Esophagus (tissue), 2 donors: Measurements from ENCODE around the gene PIAS4. TPM values are rescaled to one million over a fixed set of nuclear protein-coding genes. Genes with fewer than 3 reads are reported as not detected.

Experiments used
- H3K27ac ChIP-seq, 2 donors: one replicate each; pipeline ENCODE4 v1.5.1; 2013; ENCODE audit warnings: low read depth in 2 of 2, mild to moderate bottlenecking in 2 of 2, inconsistent platforms in 1 of 2, low read length in 1 of 2, moderate library complexity in 1 of 2
- H3K27me3 ChIP-seq, 2 donors: one replicate each; pipeline ENCODE4 v1.6.1; 2013; ENCODE audit warnings: low read length in 2 of 2, control low read depth in 1 of 2, mild to moderate bottlenecking in 1 of 2; ENCODE audit not compliant: insufficient read depth in 2 of 2, control insufficient read depth in 1 of 2
- H3K36me3 ChIP-seq, 2 donors: one replicate each; pipeline ENCODE4 v1.6.1; 2013; ENCODE audit warnings: low read length in 1 of 2; ENCODE audit not compliant: control insufficient read depth in 2 of 2, insufficient read depth in 2 of 2
- H3K4me1 ChIP-seq, 2 donors: one replicate each; pipeline ENCODE4 v1.6.1; 2013; ENCODE audit warnings: low read length in 1 of 2; ENCODE audit not compliant: control insufficient read depth in 2 of 2, insufficient read depth in 2 of 2
- H3K4me3 ChIP-seq, 2 donors: one replicate each; pipeline ENCODE4 v1.5.1; 2013; ENCODE audit warnings: low read length in 2 of 2, mild to moderate bottlenecking in 2 of 2, low read depth in 1 of 2, moderate library complexity in 1 of 2
- H3K9me3 ChIP-seq, 2 donors: one replicate each; pipeline ENCODE4 v1.6.1; 2013; ENCODE audit warnings: mild to moderate bottlenecking in 2 of 2, low read depth in 1 of 2, low read length in 1 of 2, moderate library complexity in 1 of 2; ENCODE audit not compliant: control insufficient read depth in 2 of 2, insufficient read depth in 1 of 2
- WGBS, 2 donors: extraction: QIAGEN DNeasy Blood & Tissue Kit; methylation state at CpG; one replicate each; pipeline ENCODE4 v1.1.7; 2013; 5-methylcytosine and 5-hydroxymethylcytosine counted together
- polyA plus RNA-seq, 2 donors: library from polyadenylated mRNA; stranded (reverse); fragments of 200-250 nt; gene quantifications; one replicate each; pipeline ENCODE4 v1.2.3, GENCODE V29; 2013
- donor health status: healthy with polysubstance abuse.
- donor health status: Bipolar disorder and iron deficiency.

The PIAS4 gene
- polyA plus RNA-seq, 2 donors = 9.6 to 10.9 TPM

DNA sequence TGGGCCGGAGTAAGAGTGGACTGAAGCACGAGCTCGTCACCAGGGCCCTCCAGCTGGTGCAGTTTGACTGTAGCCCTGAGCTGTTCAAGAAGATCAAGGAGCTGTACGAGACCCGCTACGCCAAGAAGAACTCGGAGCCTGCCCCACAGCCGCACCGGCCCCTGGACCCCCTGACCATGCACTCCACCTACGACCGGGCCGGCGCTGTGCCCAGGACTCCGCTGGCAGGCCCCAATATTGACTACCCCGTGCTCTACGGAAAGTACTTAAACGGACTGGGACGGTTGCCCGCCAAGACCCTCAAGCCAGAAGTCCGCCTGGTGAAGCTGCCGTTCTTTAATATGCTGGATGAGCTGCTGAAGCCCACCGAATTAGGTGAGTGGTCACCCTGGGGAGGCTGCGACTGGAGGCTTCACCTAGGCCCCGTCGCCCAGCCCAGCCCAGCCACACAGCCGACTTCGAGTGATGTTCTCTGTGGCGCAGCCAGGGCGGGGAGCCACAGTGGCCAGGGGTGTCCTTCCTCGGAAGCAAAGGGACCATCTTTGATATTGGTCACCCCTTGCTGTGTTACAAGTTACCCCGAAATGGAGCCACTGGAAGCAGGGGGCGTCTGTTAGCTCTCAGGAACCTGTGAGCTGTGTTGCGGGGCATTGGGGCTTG is 5.6 kb downstream of the PIAS4 start:
- Histone ChIP-seq H3K4me1 (peaks cover 6 to 35% of the 10 kb centered on the region in 2 donors), H3K4me3 (no peak overlapping the region), H3K27ac (no peak overlapping the region), H3K27me3 (no peaks in the 10 kb centered on the region), H3K9me3 (peaks cover 0 to 5% of the 10 kb centered on the region in 2 donors), H3K36me3 (peaks cover 8 to 49% of the 10 kb centered on the region in 2 donors)
- 95% methylated on average over 33 of the region's 33 CpGs for WGBS, 2 donors

DNA sequence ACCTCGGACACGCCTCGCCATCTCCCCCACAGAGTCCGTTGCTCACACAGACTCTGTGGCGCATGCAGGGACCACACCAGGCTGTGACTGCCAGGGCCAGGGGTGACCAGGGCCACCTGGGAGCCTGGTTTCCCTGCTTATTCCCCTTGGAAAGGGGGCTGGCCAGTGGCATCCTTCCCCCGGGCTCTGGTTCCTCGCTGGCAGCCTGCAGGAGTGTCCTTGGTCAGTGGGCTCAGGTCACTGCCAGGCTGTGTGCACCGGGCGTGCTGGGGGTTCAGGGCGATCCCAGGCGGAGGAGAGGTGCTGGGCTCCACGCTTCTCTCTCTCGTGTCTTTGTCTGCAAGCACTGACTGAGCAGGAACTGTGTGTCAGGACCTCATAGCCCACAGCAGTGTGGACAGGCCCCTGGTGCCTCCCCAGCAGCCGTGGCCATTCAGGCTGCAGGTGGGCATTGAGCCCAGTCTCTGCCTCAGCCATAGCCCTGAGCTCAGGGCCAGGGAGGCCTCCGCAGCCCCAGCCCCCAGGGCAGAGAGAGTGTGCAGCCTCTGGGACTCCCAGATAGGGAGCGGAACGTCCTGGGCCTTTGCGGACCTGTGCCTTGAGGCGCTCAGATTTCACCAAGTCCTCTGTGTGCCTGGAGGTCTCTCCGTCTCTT is 6.5 kb downstream of the PIAS4 start:
- H3K27ac ChIP-seq = no peak overlapping the region
- peaks cover 13 to 57% of the 10 kb centered on the region in 2 donors for H3K36me3 ChIP-seq
- H3K9me3 ChIP-seq = peaks cover 0 to 5% of the 10 kb centered on the region in 2 donors
- H3K27me3 ChIP-seq = no peaks in the 10 kb centered on the region
- WGBS, 2 donors = 88 to 91% methylated on average over 20 of the region's 20 CpGs
- peaks cover 3 to 34% of the 10 kb centered on the region in 2 donors for H3K4me1 ChIP-seq
- H3K4me3 ChIP-seq = no peak overlapping the region

- peaks cover 13 to 62% of the 10 kb centered on the region in 2 donors for H3K36me3 ChIP-seq
- H3K4me1 ChIP-seq = peaks cover 3 to 27% of the 10 kb centered on the region in 2 donors
- no peak overlapping the region for H3K27ac ChIP-seq
- no peaks in the 10 kb centered on the region for H3K27me3 ChIP-seq
- peaks cover 0 to 3% of the 10 kb centered on the region in 2 donors for H3K9me3 ChIP-seq
- WGBS, 2 donors = 61 to 78% methylated on average over 24 to 25 of the region's 25 CpGs
- no peak overlapping the region for H3K4me3 ChIP-seq
Observed at GRCh38 chr19:4014541-4015491, 7.3 kb downstream of the PIAS4 start.

GRCh38 chr19:4015705-4016402 is 8.3 kb downstream of the PIAS4 start:
- peaks cover 13 to 60% of the 10 kb centered on the region in 2 donors for H3K36me3 ChIP-seq
- H3K9me3 ChIP-seq = peaks cover 0 to 3% of the 10 kb centered on the region in 2 donors
- WGBS, 2 donors = 58 to 74% methylated on average over 37 of the region's 37 CpGs
- H3K4me3 ChIP-seq = no peak overlapping the region
- H3K27ac ChIP-seq = peak overlapping the region in 1 of 2 donors; percentile 27
- peaks cover 3 to 22% of the 10 kb centered on the region in 2 donors for H3K4me1 ChIP-seq
- H3K27me3 ChIP-seq = no peaks in the 10 kb centered on the region

DNA sequence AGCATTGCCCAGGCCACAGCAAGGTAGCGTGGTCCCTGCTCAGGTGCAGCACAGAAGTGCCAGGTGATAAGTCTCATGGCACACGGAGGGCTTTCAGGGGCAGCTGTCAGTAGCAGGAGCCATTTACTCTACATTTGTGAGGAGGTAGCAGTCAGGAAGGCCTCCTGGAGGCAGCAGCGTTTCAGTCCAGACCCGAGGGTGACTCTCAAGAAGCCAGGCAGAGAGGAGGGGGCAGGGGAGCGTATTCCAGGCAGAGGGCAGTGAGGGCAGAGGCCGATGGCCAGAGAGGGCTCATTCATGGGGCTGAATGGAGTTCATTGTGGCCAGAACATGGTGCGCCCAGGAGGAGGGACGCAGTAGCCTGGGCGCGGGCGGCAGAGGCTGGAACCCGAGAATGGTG is 8.9 kb downstream of the PIAS4 start:
- Histone ChIP-seq H3K36me3 (peaks cover 13 to 54% of the 10 kb centered on the region in 2 donors), H3K4me1 (peaks cover 0 to 16% of the 10 kb centered on the region in 2 donors), H3K4me3 (no peak overlapping the region), H3K27me3 (no peaks in the 10 kb centered on the region), H3K9me3 (peaks cover 0 to 3% of the 10 kb centered on the region in 2 donors), H3K27ac (no peak overlapping the region)
- WGBS, 2 donors = 87 to 89% methylated on average over 12 of the region's 12 CpGs

GRCh38 chr19:4016903-4017638 is 9.5 kb downstream of the PIAS4 start:
- 94 to 95% methylated on average over 15 of the region's 15 CpGs for WGBS, 2 donors
- no peak overlapping the region for H3K4me3 ChIP-seq
- no peak overlapping the region for H3K27ac ChIP-seq
- no peaks in the 10 kb centered on the region for H3K27me3 ChIP-seq
- peaks cover 13 to 54% of the 10 kb centered on the region in 2 donors for H3K36me3 ChIP-seq
- H3K9me3 ChIP-seq = peaks cover 0 to 3% of the 10 kb centered on the region in 2 donors
- H3K4me1 ChIP-seq = peaks cover 0 to 14% of the 10 kb centered on the region in 2 donors

GRCh38 chr19:4018140-4018613 is 10.6 kb downstream of the PIAS4 start:
- Histone ChIP-seq H3K4me1 (peaks cover 0 to 14% of the 10 kb centered on the region in 2 donors), H3K27ac (no peak overlapping the region), H3K27me3 (no peaks in the 10 kb centered on the region), H3K36me3 (peaks cover 12 to 51% of the 10 kb centered on the region in 2 donors), H3K4me3 (no peak overlapping the region), H3K9me3 (peaks cover 0 to 3% of the 10 kb centered on the region in 2 donors)
- whole genome bisulfite sequencing, 2 donors = 88 to 89% methylated on average over 22 of the region's 22 CpGs

DNA sequence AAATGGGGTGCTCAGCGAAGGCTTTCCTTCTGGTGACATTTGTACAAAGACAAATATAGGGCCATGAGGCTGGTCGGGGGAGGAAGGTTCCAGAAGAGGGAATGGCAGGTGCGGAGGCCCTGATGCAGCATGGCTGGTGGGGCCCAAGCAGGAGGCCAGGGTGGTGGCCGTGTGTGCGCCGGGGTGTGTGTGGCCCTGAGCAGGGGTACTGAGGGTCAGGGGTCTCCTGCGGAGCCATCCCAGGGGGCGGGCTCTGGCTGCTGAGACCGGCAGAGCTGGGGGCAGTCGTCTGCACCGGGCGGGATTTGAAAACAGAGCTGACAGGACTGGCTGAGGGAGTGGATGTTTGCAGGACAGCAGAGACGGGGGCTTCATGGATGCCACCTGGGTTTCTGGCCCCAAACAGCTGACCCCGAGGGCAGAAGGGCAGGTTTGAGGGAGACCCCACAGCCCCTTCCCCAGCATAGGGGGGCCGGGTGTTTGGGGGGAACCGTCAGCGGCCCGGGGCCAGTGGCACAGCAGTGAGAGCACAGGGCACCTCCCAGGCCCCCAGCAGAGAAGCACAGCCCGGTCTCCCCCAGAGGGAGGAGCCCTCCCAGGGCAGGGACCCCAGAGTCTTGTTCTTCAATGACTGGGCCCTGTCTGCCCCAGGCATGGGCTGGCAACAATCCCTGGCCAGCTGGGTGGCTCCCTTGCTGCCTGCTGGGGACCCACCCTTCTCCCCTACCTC is 11.4 kb downstream of the PIAS4 start:
- Histone ChIP-seq H3K4me3 (no peak overlapping the region), H3K4me1 (peaks cover 0 to 14% of the 10 kb centered on the region in 2 donors), H3K27me3 (no peaks in the 10 kb centered on the region), H3K9me3 (peaks cover 0 to 3% of the 10 kb centered on the region in 2 donors), H3K36me3 (peaks cover 6 to 49% of the 10 kb centered on the region in 2 donors), H3K27ac (no peak overlapping the region)
- 87 to 90% methylated on average over 16 to 19 of the region's 19 CpGs for WGBS, 2 donors
